Testis (tissue), 3 donors: Measurements from ENCODE around the gene C17orf67. TPM values are rescaled to one million over a fixed set of nuclear protein-coding genes. Genes with fewer than 3 reads are reported as not detected.

Experiments
- DNase-seq: peaks from one replicate; pipeline ENCODE4 v3.0.0-alpha.2; 2019
- H3K27ac ChIP-seq, 2 donors: fragments of 200-600 bp; sonication (generic); one replicate each; pipeline ENCODE4 v1.5.1; 2019
- H3K27me3 ChIP-seq: fragments of 200-600 bp; sonication (generic); one replicate; pipeline ENCODE4 v1.5.1; 2019
- H3K36me3 ChIP-seq: fragments of 200-600 bp; sonication (generic); one replicate; pipeline ENCODE4 v1.5.1; 2017; ENCODE audit warnings: low read depth; ENCODE audit errors: missing control alignments
- H3K4me1 ChIP-seq: fragments of 200-600 bp; sonication (generic); one replicate; pipeline ENCODE4 v1.5.1; 2019
- H3K4me3 ChIP-seq, 2 donors: fragments of 200-600 bp; sonication (generic); one replicate each; pipeline ENCODE4 v1.5.1; 2017 to 2019
- H3K9me3 ChIP-seq: fragments of 200-600 bp; sonication (generic); one replicate; pipeline ENCODE4 v1.5.1; 2017
- CTCF ChIP-seq, 3 experiments: fragments of 450-650 bp in 2 of 3; fragments of 200-600 bp in 1 of 3; sonication (generic) in 1 of 3; IDR thresholded peaks; one replicate each; pipeline ENCODE4 v1.5.1; 2016 to 2019; ENCODE audit warnings: antibody characterized with exemption in 3 of 3, mild to moderate bottlenecking in 2 of 3, moderate library complexity in 1 of 3
- POLR2A ChIP-seq: fragments of 450-650 bp; IDR thresholded peaks from one replicate; pipeline ENCODE4 v1.6.1; 2017; ENCODE audit warnings: antibody characterized with exemption, mild to moderate bottlenecking, moderate library complexity
- WGBS, 2 donors: methylation state at CpG; one replicate each; pipeline ENCODE4 v1.1.5; 2018; 5-methylcytosine and 5-hydroxymethylcytosine counted together
- intact Hi-C: fragments of 100-400 bp; cut with DNase I; formaldehyde crosslinking; loops from one replicate; pipeline ENCODE4 v1.15.1; 2023; ENCODE audit warnings: low total_unique reads
- polyA plus RNA-seq: library from polyadenylated mRNA; stranded (reverse); fragments of 350-450 nt; fragmentation: Illumina TruSeq; extraction: RNeasy Lipid Tissue Mini Kit (QIAGEN cat#74804); gene quantifications from one replicate; pipeline ENCODE4 v1.2.3, GENCODE V29; 2014; ENCODE audit warnings: low read depth, low replicate concordance; ENCODE audit not compliant: insufficient read depth
- total RNA-seq, 2 donors: library from RNA; depleted of rRNA; stranded (reverse); fragments of >200 nt; gene quantifications; one replicate each; pipeline ENCODE4 v1.2.3, GENCODE V29; 2016

C17orf67 gene
- total and polyA plus RNA-seq, 3 donors from 2014 or later = 2.9 to 5.3 (median 3.7) TPM

- H3K27ac ChIP-seq = no peak overlapping the region
- H3K27me3 ChIP-seq = no peaks in the 10 kb centered on the region
- TF ChIP-seq CTCF (IDR thresholded peaks at IDR 0.05) (no peak), POLR2A (no peak)
- DNase-seq = no peak
- peaks cover 7% of the 10 kb centered on the region for H3K4me1 ChIP-seq
- peak overlapping the region in 1 of 2 donors; percentile 89 for H3K4me3 ChIP-seq
- no peaks in the 10 kb centered on the region for H3K9me3 ChIP-seq
- intact Hi-C loops = no loop called here
- WGBS, 2 donors = 23 to 47% methylated on average over 4 of the region's 4 CpGs
- no peaks in the 10 kb centered on the region for H3K36me3 ChIP-seq
These were observed 1.3 kb downstream of the C17orf67 start for GRCh38 chr17:56832446-56832845.

GRCh38 chr17:56831369-56832095 lies 2.2 kb downstream of the C17orf67 start:
- no peak for DNase-seq
- Histone ChIP-seq H3K9me3 (no peaks in the 10 kb centered on the region), H3K4me3 (no peak overlapping the region), H3K36me3 (no peaks in the 10 kb centered on the region), H3K27ac (no peak overlapping the region), H3K27me3 (no peaks in the 10 kb centered on the region), H3K4me1 (peaks cover 7% of the 10 kb centered on the region)
- intact Hi-C loops = no loop called here
- no peak for TF ChIP-seq CTCF (IDR thresholded peaks at IDR 0.05)
- no peak for TF ChIP-seq POLR2A
- 59 to 85% methylated on average over 16 of the region's 16 CpGs for WGBS, 2 donors

- Histone ChIP-seq H3K36me3 (no peaks in the 10 kb centered on the region), H3K4me1 (peaks cover 7% of the 10 kb centered on the region), H3K4me3 (no peak overlapping the region), H3K27me3 (no peaks in the 10 kb centered on the region), H3K27ac (no peak overlapping the region), H3K9me3 (no peaks in the 10 kb centered on the region)
- intact Hi-C loops = no loop called here
- TF ChIP-seq CTCF (IDR thresholded peaks at IDR 0.05) (no peak), POLR2A (no peak)
- DNase-seq = no peak
- 73 to 80% methylated on average over 7 of the region's 7 CpGs for WGBS, 2 donors
These were observed 2.9 kb downstream of the C17orf67 start for GRCh38 chr17:56830726-56831368.

GRCh38 chr17:56826611-56827414 lies 6.9 kb downstream of the C17orf67 start:
- no peaks in the 10 kb centered on the region for H3K9me3 ChIP-seq
- 71 to 85% methylated on average over 4 of the region's 4 CpGs for WGBS, 2 donors
- intact Hi-C loops = no loop called here
- DNase-seq = no peak
- no peak overlapping the region for H3K4me3 ChIP-seq
- H3K27ac ChIP-seq = no peak overlapping the region
- H3K4me1 ChIP-seq = no peaks in the 10 kb centered on the region
- TF ChIP-seq CTCF (IDR thresholded peaks at IDR 0.05) = no peak
- no peak for TF ChIP-seq POLR2A
- H3K27me3 ChIP-seq = no peaks in the 10 kb centered on the region
- no peaks in the 10 kb centered on the region for H3K36me3 ChIP-seq
